A673 (cell line): ENCODE data around the gene POLE4.

Experiments used
- EZH2 ChIP-seq: fragments of 200-600 bp; sonication (generic); IDR thresholded peaks from 2 replicates; pipeline ENCODE4 v1.6.1; 2017; ENCODE audit warnings: borderline replicate concordance, low read depth, mild to moderate bottlenecking, mixed read lengths, antibody characterized with exemption, low read length; ENCODE audit not compliant: poor library complexity, severe bottlenecking
- TF ChIP-seq, protein P1 (sequence below): fragments of 300-800, 200-600 bp; sonication (generic); conservative IDR thresholded peaks from 2 replicates; pipeline ENCODE4 v1.5.1; 2017; ENCODE audit warnings: low read depth, mild to moderate bottlenecking, antibody characterized with exemption, low read length, moderate library complexity, mixed read lengths

DNA sequence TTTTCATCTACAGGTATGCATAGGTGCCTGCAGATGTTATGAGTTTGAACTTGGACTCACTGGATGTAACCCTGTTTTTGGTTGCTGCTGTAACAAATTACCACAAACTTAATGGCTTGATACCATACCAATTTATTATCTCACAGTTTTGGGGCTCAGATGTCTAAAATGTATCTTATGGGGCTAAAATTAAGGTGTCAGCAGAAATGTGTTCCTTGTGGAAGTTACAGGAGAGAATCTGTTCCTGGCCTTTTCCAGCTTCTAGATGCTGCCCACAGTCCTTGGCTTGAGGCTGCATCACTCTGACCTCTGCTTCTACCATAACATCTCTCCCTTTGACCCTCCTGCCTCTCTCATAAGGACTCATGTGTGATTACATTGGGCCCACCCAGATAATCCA is 47.6 kb downstream of the POLE4 start:
- TF ChIP-seq, protein P1, sequence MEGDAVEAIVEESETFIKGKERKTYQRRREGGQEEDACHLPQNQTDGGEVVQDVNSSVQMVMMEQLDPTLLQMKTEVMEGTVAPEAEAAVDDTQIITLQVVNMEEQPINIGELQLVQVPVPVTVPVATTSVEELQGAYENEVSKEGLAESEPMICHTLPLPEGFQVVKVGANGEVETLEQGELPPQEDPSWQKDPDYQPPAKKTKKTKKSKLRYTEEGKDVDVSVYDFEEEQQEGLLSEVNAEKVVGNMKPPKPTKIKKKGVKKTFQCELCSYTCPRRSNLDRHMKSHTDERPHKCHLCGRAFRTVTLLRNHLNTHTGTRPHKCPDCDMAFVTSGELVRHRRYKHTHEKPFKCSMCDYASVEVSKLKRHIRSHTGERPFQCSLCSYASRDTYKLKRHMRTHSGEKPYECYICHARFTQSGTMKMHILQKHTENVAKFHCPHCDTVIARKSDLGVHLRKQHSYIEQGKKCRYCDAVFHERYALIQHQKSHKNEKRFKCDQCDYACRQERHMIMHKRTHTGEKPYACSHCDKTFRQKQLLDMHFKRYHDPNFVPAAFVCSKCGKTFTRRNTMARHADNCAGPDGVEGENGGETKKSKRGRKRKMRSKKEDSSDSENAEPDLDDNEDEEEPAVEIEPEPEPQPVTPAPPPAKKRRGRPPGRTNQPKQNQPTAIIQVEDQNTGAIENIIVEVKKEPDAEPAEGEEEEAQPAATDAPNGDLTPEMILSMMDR = no peak
- no peak for TF ChIP-seq EZH2
